ENCODE measurements around the gene MYO16.
A peak's percentile ranks its signal among the peaks of the same experiment; 100 is the strongest.

Gene MYO16

GRCh38 chr13:108944760-108945159 lies 315.3 kb downstream of the MYO16 start:
- H3K27ac ChIP-seq: no peak overlapping the region

GRCh38 chr13:108947551-108948030 lies 318.2 kb downstream of the MYO16 start:
- peak overlapping the region; percentile 59 for H3K27ac ChIP-seq
- no peak for TF ChIP-seq ZFX (IDR thresholded peaks at IDR 0.05; ENCODE audit: borderline replicate concordance)
- no peak for TF ChIP-seq CTCF (IDR thresholded peaks at IDR 0.05)

More at GRCh38 chr13:108944760-108945159, 315.3 kb downstream of the MYO16 start:
- TF ChIP-seq ZFX (IDR thresholded peaks at IDR 0.05; ENCODE audit: borderline replicate concordance) (no peak), CTCF (IDR thresholded peaks at IDR 0.05) (no peak)

GRCh38 chr13:108948251-108948671 lies 318.9 kb downstream of the MYO16 start:
- TF ChIP-seq ZFX (IDR thresholded peaks at IDR 0.05; ENCODE audit: borderline replicate concordance): no peak
- TF ChIP-seq CTCF (IDR thresholded peaks at IDR 0.05): no peak
- H3K27ac ChIP-seq: peak overlapping the region; percentile 59

- TF ChIP-seq ZFX (IDR thresholded peaks at IDR 0.05; ENCODE audit: borderline replicate concordance) (no peak), CTCF (IDR thresholded peaks at IDR 0.05) (no peak)
Measured at GRCh38 chr13:108950333-108951010, 321.1 kb downstream of the MYO16 start.

GRCh38 chr13:108955741-108956140 lies 326.3 kb downstream of the MYO16 start:
- no peak for TF ChIP-seq ZFX (IDR thresholded peaks at IDR 0.05; ENCODE audit: borderline replicate concordance)
- TF ChIP-seq CTCF (IDR thresholded peaks at IDR 0.05): no peak
- H3K27ac ChIP-seq: no peak overlapping the region

More at GRCh38 chr13:108950333-108951010, 321.1 kb downstream of the MYO16 start:
- no peak overlapping the region for H3K27ac ChIP-seq

GRCh38 chr13:108957369-108958012 lies 328.1 kb downstream of the MYO16 start:
- H3K27ac ChIP-seq: no peak overlapping the region
- TF ChIP-seq CTCF (IDR thresholded peaks at IDR 0.05) (no peak), ZFX (IDR thresholded peaks at IDR 0.05; ENCODE audit: borderline replicate concordance) (no peak)

- H3K27ac ChIP-seq: no peak overlapping the region
- no peak for TF ChIP-seq CTCF (IDR thresholded peaks at IDR 0.05)
- TF ChIP-seq ZFX (IDR thresholded peaks at IDR 0.05; ENCODE audit: borderline replicate concordance): no peak
Measured at GRCh38 chr13:108958013-108958376, 328.6 kb downstream of the MYO16 start.
